Colonic mucosa (tissue), 4 donors: ENCODE data around the gene ZNF710. TPM values are rescaled to one million over a fixed set of nuclear protein-coding genes. Genes with fewer than 3 reads are reported as not detected.

Experiments
- DNase-seq: peaks from one replicate; pipeline ENCODE4 v3.0.0-alpha.2; 2020
- H3K27ac ChIP-seq: fragments of 200-600 bp; one replicate; pipeline ENCODE4 v1.8.0; 2021
- H3K27me3 ChIP-seq: fragments of 200-600 bp; one replicate; pipeline ENCODE4 v1.8.0; 2021
- H3K36me3 ChIP-seq: fragments of 200-600 bp; one replicate; pipeline ENCODE4 v1.8.0; 2021
- H3K4me1 ChIP-seq: fragments of 200-600 bp; one replicate; pipeline ENCODE4 v1.8.0; 2021; ENCODE audit warnings: mild to moderate bottlenecking
- H3K4me3 ChIP-seq: fragments of 200-600 bp; one replicate; pipeline ENCODE4 v1.8.0; 2021
- H3K9ac ChIP-seq, 2 donors: one replicate each; pipeline ENCODE4 v1.7.0; 2013; ENCODE audit warnings: control low read depth in 2 of 2, low read depth in 2 of 2, low read length in 2 of 2
- H3K9me3 ChIP-seq: fragments of 200-600 bp; one replicate; pipeline ENCODE4 v1.8.0; 2021
- CTCF ChIP-seq: fragments of 200-600 bp; IDR thresholded peaks from one replicate; pipeline ENCODE4 v1.8.0; 2022; ENCODE audit warnings: antibody characterized with exemption, mild to moderate bottlenecking
- intact Hi-C: fragments of 100-400 bp; cut with DNase I; formaldehyde crosslinking; loops from one replicate; pipeline ENCODE4 v1.14.1; 2022
- total RNA-seq, 2 donors: library from RNA; stranded (reverse); fragmentation: NEBNext Ultra II Directional in 1 of 2; extraction: Animal tissue kit (Norgen Biotek cat#: 25700) in 1 of 2; gene quantifications; one replicate each; pipeline ENCODE4 v1.2.1, GENCODE V29; 2021
- donor health status: healthy.
- donor health status: DM: no; HTN: no; CAD: no.
- donor health status: DM: no; HTN: no; CAD: no.

ZNF710 gene
- total RNA-seq, 2 donors from 2014 or later, result 35.0 to 43.7 TPM

DNA sequence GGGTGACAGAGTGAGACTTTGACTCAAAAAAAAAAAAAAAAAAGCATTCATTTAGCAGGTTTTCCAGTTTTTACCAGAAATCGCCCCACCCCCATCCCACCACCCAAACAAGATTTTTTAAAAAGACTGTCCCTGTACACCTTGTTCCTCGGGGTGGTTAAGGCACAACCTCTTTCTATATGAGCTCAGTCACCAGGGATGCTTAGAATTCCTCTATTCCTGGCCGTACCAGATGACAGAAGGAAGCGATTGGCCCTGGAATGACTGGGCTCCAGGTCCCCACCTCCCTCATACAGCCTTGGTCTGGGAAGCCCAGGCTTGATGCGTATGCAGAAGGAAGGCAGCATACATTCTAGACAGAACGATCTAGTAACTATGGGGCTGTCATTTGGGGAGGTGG is 75.6 kb downstream of the ZNF710 start:
- intact Hi-C loops, result loop anchor here (10.0 kb wide), 1 partner anchor 332 kb away; no protein-coding TSS in a partner anchor
- DNase-seq, result no peak
- H3K36me3 ChIP-seq, result peaks cover 8% of the 10 kb centered on the region
- H3K9me3 ChIP-seq, result no peaks in the 10 kb centered on the region
- no peak for TF ChIP-seq CTCF
- no peak overlapping the region for H3K4me3 ChIP-seq
- no peak overlapping the region for H3K9ac ChIP-seq
- no peaks in the 10 kb centered on the region for H3K4me1 ChIP-seq
- no peaks in the 10 kb centered on the region for H3K27me3 ChIP-seq
- H3K27ac ChIP-seq, result no peak overlapping the region

DNA sequence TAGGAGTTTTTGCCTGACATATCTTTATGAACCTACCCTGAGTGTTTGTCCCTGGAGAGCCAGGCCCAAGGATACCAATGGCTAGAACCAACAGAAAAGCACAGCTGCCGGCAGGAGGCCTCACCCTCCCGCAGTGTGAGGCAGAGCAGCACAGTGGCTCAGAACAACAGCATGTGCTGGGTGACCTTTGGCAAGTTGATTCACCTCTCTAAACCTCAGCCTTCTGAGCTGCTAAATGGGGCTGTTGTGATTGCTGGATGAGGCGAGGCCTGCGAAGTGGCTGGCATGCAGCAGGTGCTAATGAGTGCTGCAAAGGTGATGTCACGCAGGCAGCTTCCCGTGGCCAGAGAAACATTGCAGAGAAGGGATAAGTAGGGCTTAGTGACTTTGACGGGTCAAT is 77.8 kb downstream of the ZNF710 start:
- Histone ChIP-seq H3K27ac (no peak overlapping the region), H3K4me1 (no peaks in the 10 kb centered on the region), H3K9me3 (no peaks in the 10 kb centered on the region), H3K36me3 (peaks cover 7% of the 10 kb centered on the region), H3K27me3 (no peaks in the 10 kb centered on the region), H3K9ac (no peak overlapping the region), H3K4me3 (no peak overlapping the region)
- intact Hi-C loops, result loop anchor here (10.0 kb wide), 1 partner anchor 334 kb away; no protein-coding TSS in a partner anchor
- no peak for DNase-seq
- TF ChIP-seq CTCF, result no peak

DNA sequence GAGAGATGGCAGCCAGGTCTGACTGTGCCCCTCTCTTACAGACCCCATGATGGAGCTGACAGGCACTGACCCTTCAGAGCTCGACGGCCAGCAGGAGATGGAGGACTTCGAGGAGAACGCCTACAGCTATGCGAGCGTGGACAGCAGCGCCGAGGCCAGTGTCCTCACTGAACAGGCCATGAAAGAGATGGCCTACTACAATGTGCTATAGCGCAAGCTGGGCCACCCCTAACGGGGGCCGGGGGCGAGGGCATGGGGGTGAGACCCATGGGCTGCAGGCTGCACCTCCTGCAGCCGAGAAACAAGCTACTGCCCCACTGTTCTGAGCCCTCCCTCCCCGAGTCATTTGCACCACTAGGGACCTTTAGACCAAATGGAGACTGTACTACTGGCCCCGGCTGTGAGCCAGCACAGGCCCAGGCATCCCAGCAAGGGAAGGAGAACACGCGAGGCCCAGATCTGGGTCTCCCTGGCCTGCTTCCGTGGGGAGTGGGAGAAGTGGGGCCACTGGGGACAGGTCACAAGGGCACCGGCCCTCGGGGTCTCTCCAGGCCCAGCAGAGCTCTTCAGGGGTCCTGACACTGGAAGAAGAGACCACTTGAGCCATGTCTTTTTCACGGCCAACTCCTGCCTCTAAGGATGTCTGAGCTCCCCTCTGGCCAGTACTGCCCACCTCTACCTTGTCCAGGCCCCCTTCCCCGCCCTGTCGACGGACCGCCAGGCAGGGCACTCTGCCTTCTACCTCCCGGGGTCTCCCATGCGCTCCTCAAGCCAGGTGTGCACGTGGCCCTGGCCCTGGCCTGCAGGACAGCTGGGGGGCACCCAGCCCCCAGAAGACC is 78.7 kb downstream of the ZNF710 start:
- no peaks in the 10 kb centered on the region for H3K27me3 ChIP-seq
- no peaks in the 10 kb centered on the region for H3K4me1 ChIP-seq
- intact Hi-C loops, result loop anchor here (10.0 kb wide), 1 partner anchor 335 kb away; no protein-coding TSS in a partner anchor
- H3K9ac ChIP-seq, result no peak overlapping the region
- H3K4me3 ChIP-seq, result no peak overlapping the region
- H3K9me3 ChIP-seq, result no peaks in the 10 kb centered on the region
- no peak for TF ChIP-seq CTCF
- peaks cover 16% of the 10 kb centered on the region for H3K36me3 ChIP-seq
- H3K27ac ChIP-seq, result no peak overlapping the region
- DNase-seq, result no peak

DNA sequence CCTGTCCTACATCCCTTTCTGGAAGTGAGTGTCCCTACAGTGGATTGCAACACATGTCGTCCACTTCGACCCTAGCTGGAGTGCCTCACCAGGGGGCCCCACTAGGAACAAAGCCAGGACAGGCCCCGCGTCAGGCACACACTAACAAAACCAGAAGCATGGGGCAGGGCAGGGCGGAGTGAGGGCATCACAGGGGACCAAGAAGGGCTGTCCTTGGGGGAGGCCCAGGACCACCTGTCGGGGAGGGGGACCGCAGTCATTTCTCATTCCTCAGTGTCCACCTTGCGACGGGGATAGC is 79.3 kb downstream of the ZNF710 start:
- no peak overlapping the region for H3K27ac ChIP-seq
- H3K9ac ChIP-seq, result no peak overlapping the region
- H3K36me3 ChIP-seq, result peaks cover 22% of the 10 kb centered on the region
- TF ChIP-seq CTCF, result no peak
- no peaks in the 10 kb centered on the region for H3K27me3 ChIP-seq
- H3K4me3 ChIP-seq, result no peak overlapping the region
- intact Hi-C loops, result no loop called here
- DNase-seq, result no peak
- H3K9me3 ChIP-seq, result no peaks in the 10 kb centered on the region
- no peaks in the 10 kb centered on the region for H3K4me1 ChIP-seq

GRCh38 chr15:90080818-90081393 is 79.8 kb downstream of the ZNF710 start:
- Histone ChIP-seq H3K9ac (no peak overlapping the region), H3K9me3 (no peaks in the 10 kb centered on the region), H3K27ac (no peak overlapping the region), H3K4me3 (no peak overlapping the region), H3K36me3 (peaks cover 22% of the 10 kb centered on the region), H3K27me3 (no peaks in the 10 kb centered on the region), H3K4me1 (no peaks in the 10 kb centered on the region)
- no peak for TF ChIP-seq CTCF
- DNase-seq, result no peak
- intact Hi-C loops, result no loop called here
